HepG2 (cell line): ENCODE measurements around the gene EP300. TPM values are rescaled to one million over a fixed set of nuclear protein-coding genes. Genes with fewer than 3 reads are reported as not detected.

Source experiments
- ATF7-NPFF ChIP-seq: sonication (generic); formaldehyde crosslinking; IDR thresholded peaks from 2 replicates; pipeline ENCODE4 v1.8.1; 2023; ENCODE audit warnings: mild to moderate bottlenecking, low read depth, missing genetic modification reagents, moderate library complexity
- CENPX ChIP-seq: sonication (generic); formaldehyde crosslinking; IDR thresholded peaks from 2 replicates; pipeline ENCODE4 v1.9.0; 2021; ENCODE audit warnings: mild to moderate bottlenecking, missing genetic modification reagents, moderate library complexity
- GABPB1 ChIP-seq: IDR thresholded peaks from 2 replicates; pipeline ENCODE4 v1.6.1; 2016; ENCODE audit warnings: mild to moderate bottlenecking, missing genetic modification reagents, moderate library complexity, missing compliant biosample characterization
- HNF1B ChIP-seq: sonication (generic); formaldehyde crosslinking; IDR thresholded peaks from 2 replicates; pipeline ENCODE4 v1.5.1; 2020; ENCODE audit warnings: mild to moderate bottlenecking, moderate library complexity, missing genetic modification reagents
- PATZ1 ChIP-seq: sonication (generic); formaldehyde crosslinking; IDR thresholded peaks from 2 replicates; pipeline ENCODE4 v1.4.0; 2020; ENCODE audit warnings: missing genetic modification reagents
- POLR2G ChIP-seq: fragments of 200-400 bp; formaldehyde crosslinking; IDR thresholded peaks from 2 replicates; pipeline ENCODE4 v1.6.1; 2018; ENCODE audit warnings: mild to moderate bottlenecking, low read depth, low read length, moderate library complexity
- TEAD2 ChIP-seq: sonication (generic); formaldehyde crosslinking; IDR thresholded peaks from 2 replicates; pipeline ENCODE4 v1.9.0; 2021; ENCODE audit warnings: missing genetic modification reagents
- YY1 ChIP-seq: IDR thresholded peaks from 2 replicates; pipeline ENCODE4 v1.6.1; 2011; ENCODE audit warnings: low read length, low read depth, moderate library complexity, mild to moderate bottlenecking; ENCODE audit not compliant: insufficient read depth, insufficient replicate concordance
- ZNF232 ChIP-seq: sonication (generic); formaldehyde crosslinking; IDR thresholded peaks from 2 replicates; pipeline ENCODE4 v1.4.0; 2020; ENCODE audit warnings: missing genetic modification reagents, borderline replicate concordance
- ZNF609 ChIP-seq: sonication (generic); formaldehyde crosslinking; IDR thresholded peaks from 2 replicates; pipeline ENCODE4 v1.4.0; 2020; ENCODE audit warnings: mild to moderate bottlenecking, missing genetic modification reagents, borderline replicate concordance
- polyA plus RNA-seq, 8 experiments: library from polyadenylated mRNA; depleted of rRNA in 3 of 8; stranded (reverse) in 7 of 8; unstranded in 1 of 8; fragments of >200 nt; fragmentation: Illumina TruSeq in 4 of 8; extraction: Trizol in 4 of 8; gene quantifications; 2 replicates each; pipeline versions ENCODE4 v1.2.1 to v1.2.3, GENCODE V29; 2011 to 2016; ENCODE audit warnings: low read depth in 4 of 8, missing spikeins in 1 of 8, mixed read lengths in 1 of 8; ENCODE audit not compliant: insufficient read depth in 1 of 8
- total RNA-seq, 5 experiments: library from RNA; depleted of rRNA; stranded (reverse); fragments of >200 nt; fragmentation: Illumina TruSeq; extraction: Trizol; gene quantifications; 2 replicates each; pipeline ENCODE4 v1.2.3, GENCODE V29; 2016; ENCODE audit warnings: low read depth in 1 of 5

The EP300 gene
- total and polyA plus RNA-seq, 2 of the 13 experiments (the other 11 are each of a cell fraction or from before 2014, with no cell fraction given): 13.6 to 14.9 TPM

- peak; percentile 93 for TF ChIP-seq PATZ1 (CRISPR knock-in tag)
- TF ChIP-seq YY1: peak; percentile 60
- no peak for TF ChIP-seq CENPX (CRISPR knock-in tag)
- TF ChIP-seq TEAD2: no peak
- peak; percentile 50; the same call in 1 of the 2 replicates for TF ChIP-seq ZNF232 (CRISPR knock-in tag)
- TF ChIP-seq POLR2G: 0 out of 2 replicates have a peak, but pooled peaks have one; percentile 9
- TF ChIP-seq HNF1B: no peak
- no peak for TF ChIP-seq ZNF609
- 0 out of 2 replicates have a peak, but pooled peaks have one; percentile 10 for TF ChIP-seq ATF7-NPFF (CRISPR knock-in tag)
- peak; percentile 42; the same call in 1 of the 2 replicates for TF ChIP-seq GABPB1 (CRISPR knock-in tag)
These were observed at the start of gene EP300 (continued) for GRCh38 chr22:41092023-41092817.
